Endothelial cell of umbilical vein (primary cell): ENCODE data around the gene ZBED4. TPM values are rescaled to one million over a fixed set of nuclear protein-coding genes. Genes with fewer than 3 reads are reported as not detected.

Source experiments
- BruUV-seq: library from RNA; stranded (reverse); fragments of 400-500 nt; replicated peaks from 2 replicates; lab custom pipeline; 2021; lab: Mats Ljungman, UMichigan
- CTCF ChIA-PET: fragments of 300-600, 350-600 bp; sonication (Branson Sonifier 250); formaldehyde crosslinking; loops from one replicate; lab custom pipeline; 2021; ENCODE audit warnings: antibody characterized with exemption, inconsistent platforms; lab: Charles Lee
- POLR2A ChIA-PET: fragments of 300-600, 350-600 bp; sonication (Branson Sonifier 250); formaldehyde crosslinking; loops from one replicate; lab custom pipeline; 2021; ENCODE audit warnings: antibody characterized with exemption, inconsistent platforms; lab: Charles Lee
- DNase-seq: peaks from one replicate; pipeline ENCODE4 v3.0.0-alpha.2; 2011; ENCODE audit warnings: low read depth, low spot score
- FAIRE-seq: peaks from 2 replicates; lab custom pipeline; 2011; peaks lifted over from hg19 to GRCh38; lab: Jason Lieb, UNC
- H2AFZ ChIP-seq: 2 replicates; pipeline ENCODE4 v1.6.0; 2012; ENCODE audit warnings: low read depth, low read length, control low read depth, inconsistent platforms
- H3K27ac ChIP-seq: 2 replicates; pipeline ENCODE4 v1.5.1; 2011; ENCODE audit warnings: low read depth, mild to moderate bottlenecking, control low read depth, low read length, moderate library complexity; ENCODE audit not compliant: insufficient read depth
- H3K27me3 ChIP-seq, 2 experiments: 2 replicates each; pipeline versions ENCODE4 v1.6.0 to v1.6.1; 2011; ENCODE audit warnings: low read length in 2 of 2, mixed read lengths in 1 of 2; ENCODE audit not compliant: control insufficient read depth in 2 of 2, insufficient read depth in 2 of 2
- H3K36me3 ChIP-seq, 2 experiments: 2 replicates in 1 of 2; 3 replicates in 1 of 2; pipeline ENCODE4 v1.5.1; 2011; ENCODE audit warnings: low read length in 2 of 2, mild to moderate bottlenecking in 1 of 2, moderate library complexity in 1 of 2; ENCODE audit not compliant: control insufficient read depth in 2 of 2, insufficient read depth in 2 of 2; ENCODE audit errors: extremely low read depth in 1 of 2
- H3K4me1 ChIP-seq: 3 replicates; pipeline ENCODE4 v1.5.1; 2011; ENCODE audit warnings: mild to moderate bottlenecking, low read length; ENCODE audit not compliant: control insufficient read depth, insufficient read depth; ENCODE audit errors: extremely low read depth
- H3K4me2 ChIP-seq: 2 replicates; pipeline ENCODE4 v1.6.1; 2011; ENCODE audit warnings: low read length, control low read depth, mixed read lengths; ENCODE audit not compliant: insufficient read depth
- H3K4me3 ChIP-seq, 3 experiments: fragments of 200-600 bp in 1 of 3; sonication (generic), shearing (Covaris generic) in 1 of 3; replicated peaks in 1 of 3; 2 replicates each; pipeline ENCODE4 v1.5.1; 2011 to 2016; ENCODE audit warnings: control low read depth in 3 of 3, low read length in 3 of 3, mild to moderate bottlenecking in 2 of 3, inconsistent platforms in 1 of 3, low read depth in 1 of 3, moderate library complexity in 1 of 3; ENCODE audit not compliant: insufficient read depth in 1 of 3
- H3K79me2 ChIP-seq: 2 replicates; pipeline ENCODE4 v1.6.0; 2012; ENCODE audit warnings: low read length, inconsistent platforms; ENCODE audit not compliant: control insufficient read depth, insufficient read depth
- H3K9ac ChIP-seq: replicated peaks from 2 replicates; pipeline ENCODE3; 2011; ENCODE audit warnings: low read length, control low read depth; ENCODE audit not compliant: insufficient read depth; ENCODE audit errors: extremely low read depth
- H3K9me1 ChIP-seq: replicated peaks from 3 replicates; pipeline ENCODE4 v1.6.0; 2011; ENCODE audit warnings: mild to moderate bottlenecking, low read length; ENCODE audit not compliant: control insufficient read depth, insufficient read depth; ENCODE audit errors: extremely low read depth
- H3K9me3 ChIP-seq: replicated peaks from 2 replicates; pipeline ENCODE4 v1.5.1; 2012; ENCODE audit warnings: low read length, inconsistent platforms; ENCODE audit not compliant: control insufficient read depth, insufficient read depth
- H4K20me1 ChIP-seq: replicated peaks from 2 replicates; pipeline ENCODE3; 2011; ENCODE audit warnings: mild to moderate bottlenecking, low read length; ENCODE audit not compliant: control insufficient read depth, insufficient read depth; ENCODE audit errors: extremely low read depth
- EZH2 ChIP-seq: IDR thresholded peaks from 2 replicates; pipeline ENCODE4 v1.6.1; 2012; ENCODE audit warnings: borderline replicate concordance, low read depth, mild to moderate bottlenecking, moderate library complexity, low read length, inconsistent platforms; ENCODE audit not compliant: severe bottlenecking
- FOS ChIP-seq: IDR thresholded peaks from 2 replicates; pipeline ENCODE4 v1.6.1; 2011; ENCODE audit warnings: mild to moderate bottlenecking, low read length, moderate library complexity, borderline replicate concordance; ENCODE audit not compliant: insufficient read depth
- GATA2 ChIP-seq: IDR thresholded peaks from 2 replicates; pipeline ENCODE4 v1.7.0; 2011; ENCODE audit warnings: low read depth, mild to moderate bottlenecking, moderate library complexity, mixed read lengths, low read length; ENCODE audit not compliant: insufficient read length, insufficient read depth
- JUN ChIP-seq: IDR thresholded peaks from 2 replicates; pipeline ENCODE4 v1.6.1; 2011; ENCODE audit warnings: borderline replicate concordance, low read depth; ENCODE audit not compliant: insufficient read length, insufficient read depth
- MYC ChIP-seq: IDR thresholded peaks from one replicate; pipeline ENCODE4 v1.6.1; 2011; ENCODE audit warnings: mild to moderate bottlenecking, low read depth, low read length
- POLR2A ChIP-seq: IDR thresholded peaks from 2 replicates; pipeline ENCODE4 v1.6.1; 2012; ENCODE audit warnings: low read depth, mild to moderate bottlenecking, control low read depth, low read length
- POLR2AphosphoS5 ChIP-seq: IDR thresholded peaks from 2 replicates; pipeline ENCODE4 v1.6.1; 2012; ENCODE audit warnings: low read depth, mild to moderate bottlenecking, control low read depth, low read length, moderate library complexity; ENCODE audit not compliant: insufficient read depth
- dilution Hi-C: fragments of 300-500 bp; cut with MboI; formaldehyde crosslinking; loops from one replicate; pipeline ENCODE4 v1.15.0; 2019; ENCODE audit warnings: low sequenced_read_pairs; ENCODE audit not compliant: extremely low pct_ligation_motif_present
- intact Hi-C: fragments of 100-400 bp; cut with micrococcal nuclease; formaldehyde crosslinking; loops from one replicate; pipeline ENCODE4 v1.10.0; 2022
- polyA plus RNA-seq, 4 experiments: library from polyadenylated mRNA; depleted of rRNA in 3 of 4; stranded (reverse) in 3 of 4; unstranded in 1 of 4; fragments of >200 nt; gene quantifications; 2 replicates each; pipeline versions ENCODE4 v1.2.1 to v1.2.3, GENCODE V29; 2011 to 2012; ENCODE audit warnings: missing spikeins in 1 of 4
- total RNA-seq: library from RNA; stranded (reverse); gene quantifications from 2 replicates; pipeline ENCODE4 v1.2.3, GENCODE V29; 2021
- TF ChIP-seq, protein P1 (sequence below): IDR thresholded peaks from 2 replicates; pipeline ENCODE4 v1.6.1; 2011; ENCODE audit not compliant: insufficient read depth, insufficient read length
- TF ChIP-seq, protein P2 (sequence below), 2 donors: IDR thresholded peaks; 1 replicate in 1 of 2; 2 replicates in 1 of 2; pipeline ENCODE4 v1.5.1; 2011; ENCODE audit warnings: low read length in 2 of 2, mild to moderate bottlenecking in 2 of 2, moderate library complexity in 2 of 2, control low read depth in 1 of 2, inconsistent platforms in 1 of 2, low read depth in 1 of 2; ENCODE audit not compliant: insufficient read depth in 1 of 2; ENCODE audit errors: extremely low read depth in 1 of 2

ZBED4 gene
- total and polyA plus RNA-seq, 2 donors (not counting 3 experiments of a cell fraction or from before 2014, with no cell fraction given), result 8.6 to 18.2 TPM

DNA sequence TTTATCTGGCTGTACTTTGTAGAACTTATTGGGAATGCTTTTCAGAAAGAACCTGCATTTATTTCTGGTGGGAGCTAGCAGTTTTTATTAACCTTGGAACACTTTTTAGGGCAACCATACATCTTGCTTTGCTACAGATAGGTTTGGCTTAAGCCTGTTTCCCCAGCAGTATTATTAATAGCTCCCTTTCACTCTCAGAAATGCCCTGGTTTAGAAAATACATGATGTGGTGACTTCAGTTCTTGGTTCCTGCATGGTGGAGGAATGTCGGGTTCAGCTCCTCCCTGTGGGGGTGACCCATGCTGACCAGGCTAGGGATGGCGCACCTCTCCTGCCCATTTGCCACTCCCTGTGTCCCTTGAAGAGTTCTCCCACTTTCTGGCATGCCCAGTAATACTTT, 28.2 kb downstream of the ZBED4 start:
- no peak for TF ChIP-seq POLR2AphosphoS5
- no peak for TF ChIP-seq POLR2A
- TF ChIP-seq FOS, result no peak
- TF ChIP-seq, protein P1, sequence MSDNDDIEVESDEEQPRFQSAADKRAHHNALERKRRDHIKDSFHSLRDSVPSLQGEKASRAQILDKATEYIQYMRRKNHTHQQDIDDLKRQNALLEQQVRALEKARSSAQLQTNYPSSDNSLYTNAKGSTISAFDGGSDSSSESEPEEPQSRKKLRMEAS, result no peak
- no peak for TF ChIP-seq GATA2
- TF ChIP-seq, protein P2, sequence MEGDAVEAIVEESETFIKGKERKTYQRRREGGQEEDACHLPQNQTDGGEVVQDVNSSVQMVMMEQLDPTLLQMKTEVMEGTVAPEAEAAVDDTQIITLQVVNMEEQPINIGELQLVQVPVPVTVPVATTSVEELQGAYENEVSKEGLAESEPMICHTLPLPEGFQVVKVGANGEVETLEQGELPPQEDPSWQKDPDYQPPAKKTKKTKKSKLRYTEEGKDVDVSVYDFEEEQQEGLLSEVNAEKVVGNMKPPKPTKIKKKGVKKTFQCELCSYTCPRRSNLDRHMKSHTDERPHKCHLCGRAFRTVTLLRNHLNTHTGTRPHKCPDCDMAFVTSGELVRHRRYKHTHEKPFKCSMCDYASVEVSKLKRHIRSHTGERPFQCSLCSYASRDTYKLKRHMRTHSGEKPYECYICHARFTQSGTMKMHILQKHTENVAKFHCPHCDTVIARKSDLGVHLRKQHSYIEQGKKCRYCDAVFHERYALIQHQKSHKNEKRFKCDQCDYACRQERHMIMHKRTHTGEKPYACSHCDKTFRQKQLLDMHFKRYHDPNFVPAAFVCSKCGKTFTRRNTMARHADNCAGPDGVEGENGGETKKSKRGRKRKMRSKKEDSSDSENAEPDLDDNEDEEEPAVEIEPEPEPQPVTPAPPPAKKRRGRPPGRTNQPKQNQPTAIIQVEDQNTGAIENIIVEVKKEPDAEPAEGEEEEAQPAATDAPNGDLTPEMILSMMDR (IDR thresholded peaks at IDR 0.05; ENCODE audit: extremely low read depth in 1 of 2, insufficient read depth in 1 of 2, low read depth in 1 of 2, low read length in 2 of 2), result no peak
- no peak for TF ChIP-seq MYC
- TF ChIP-seq EZH2, result no peak
- no peak for TF ChIP-seq JUN
- intact Hi-C loops, result loop anchor here (2.0 kb wide), 1 partner anchor 27 kb away; no protein-coding TSS in a partner anchor
- DNase-seq, result no peak
- H2AFZ ChIP-seq, result no peak overlapping the region
- H3K36me3 ChIP-seq, result peaks cover 0 to 20% of the 10 kb centered on the region in 2 experiments
- H3K9me3 ChIP-seq, result no peaks in the 10 kb centered on the region
- H3K27me3 ChIP-seq, result no peaks in the 10 kb centered on the region
- H3K4me1 ChIP-seq, result peaks cover 13% of the 10 kb centered on the region
- H3K4me3 ChIP-seq, result no peak overlapping the region
- no peak overlapping the region for H3K4me2 ChIP-seq
- BruUV-seq, result no TSS peak
- dilution Hi-C loops, result no loop called here
- no peaks in the 10 kb centered on the region for H4K20me1 ChIP-seq
- ChIA-PET POLR2A (no interaction called here), CTCF (interaction anchor here (1.0 kb wide), 1 partner anchor 9 kb away, joined by 3 read pairs; no protein-coding TSS in a partner anchor)
- no peak for FAIRE-seq
- no peak overlapping the region for H3K27ac ChIP-seq
- peaks cover 75% of the 10 kb centered on the region for H3K79me2 ChIP-seq
- H3K9me1 ChIP-seq, result no peaks in the 10 kb centered on the region
- H3K9ac ChIP-seq, result no peak overlapping the region
